KMS-11 (cell line): ENCODE data around the gene SORCS2.

ENCODE experiments used
- H2AFZ ChIP-seq: fragments of 200-600 bp; sonication (generic); 2 replicates; pipeline ENCODE4 v1.6.1; 2016; ENCODE audit warnings: antibody characterized with exemption, mixed run types, low read depth
- H3K27ac ChIP-seq: fragments of 200-600 bp; sonication (generic); 2 replicates; pipeline ENCODE4 v1.6.1; 2016; ENCODE audit warnings: mild to moderate bottlenecking, mixed run types
- H3K27me3 ChIP-seq: fragments of 200-600 bp; sonication (generic); 2 replicates; pipeline ENCODE4 v1.6.1; 2017; ENCODE audit warnings: mild to moderate bottlenecking, low read depth, mixed run types, moderate library complexity; ENCODE audit not compliant: insufficient read depth
- H3K36me3 ChIP-seq: fragments of 200-600 bp; sonication (generic); 2 replicates; pipeline ENCODE4 v1.6.1; 2017; ENCODE audit warnings: mild to moderate bottlenecking, mixed run types; ENCODE audit not compliant: insufficient read depth
- H3K4me1 ChIP-seq: fragments of 200-600 bp; sonication (generic); 2 replicates; pipeline ENCODE4 v1.6.1; 2016; ENCODE audit warnings: mild to moderate bottlenecking, low read depth, mixed run types; ENCODE audit not compliant: poor library complexity, severe bottlenecking
- H3K4me2 ChIP-seq: fragments of 200-600 bp; sonication (generic); 2 replicates; pipeline ENCODE4 v1.7.0; 2016; ENCODE audit warnings: mild to moderate bottlenecking, mixed run types
- H3K4me3 ChIP-seq: fragments of 200-600 bp; sonication (generic); IDR thresholded peaks from 2 replicates; pipeline ENCODE4 v1.6.1; 2017; ENCODE audit warnings: low read depth, low read length, mixed read lengths; ENCODE audit not compliant: insufficient read depth
- H3K79me2 ChIP-seq: fragments of 200-600 bp; sonication (generic); 2 replicates; pipeline ENCODE4 v1.6.1; 2016; ENCODE audit warnings: low read depth, mixed run types; ENCODE audit not compliant: insufficient read depth
- H3K9ac ChIP-seq: fragments of 200-600 bp; sonication (generic); 2 replicates; pipeline ENCODE4 v1.6.1; 2016; ENCODE audit warnings: mild to moderate bottlenecking, mixed run types
- H4K20me1 ChIP-seq: fragments of 200-600 bp; sonication (generic); 2 replicates; pipeline ENCODE4 v1.6.1; 2016; ENCODE audit warnings: mild to moderate bottlenecking, mixed run types; ENCODE audit not compliant: insufficient read depth
- TF ChIP-seq, protein P1 (sequence below): fragments of 200-600 bp; sonication (generic); conservative IDR thresholded peaks from 2 replicates; pipeline ENCODE4 v1.6.1; 2017; ENCODE audit warnings: low read depth, mild to moderate bottlenecking, antibody characterized with exemption, low read length, moderate library complexity, mixed read lengths

The SORCS2 gene

DNA sequence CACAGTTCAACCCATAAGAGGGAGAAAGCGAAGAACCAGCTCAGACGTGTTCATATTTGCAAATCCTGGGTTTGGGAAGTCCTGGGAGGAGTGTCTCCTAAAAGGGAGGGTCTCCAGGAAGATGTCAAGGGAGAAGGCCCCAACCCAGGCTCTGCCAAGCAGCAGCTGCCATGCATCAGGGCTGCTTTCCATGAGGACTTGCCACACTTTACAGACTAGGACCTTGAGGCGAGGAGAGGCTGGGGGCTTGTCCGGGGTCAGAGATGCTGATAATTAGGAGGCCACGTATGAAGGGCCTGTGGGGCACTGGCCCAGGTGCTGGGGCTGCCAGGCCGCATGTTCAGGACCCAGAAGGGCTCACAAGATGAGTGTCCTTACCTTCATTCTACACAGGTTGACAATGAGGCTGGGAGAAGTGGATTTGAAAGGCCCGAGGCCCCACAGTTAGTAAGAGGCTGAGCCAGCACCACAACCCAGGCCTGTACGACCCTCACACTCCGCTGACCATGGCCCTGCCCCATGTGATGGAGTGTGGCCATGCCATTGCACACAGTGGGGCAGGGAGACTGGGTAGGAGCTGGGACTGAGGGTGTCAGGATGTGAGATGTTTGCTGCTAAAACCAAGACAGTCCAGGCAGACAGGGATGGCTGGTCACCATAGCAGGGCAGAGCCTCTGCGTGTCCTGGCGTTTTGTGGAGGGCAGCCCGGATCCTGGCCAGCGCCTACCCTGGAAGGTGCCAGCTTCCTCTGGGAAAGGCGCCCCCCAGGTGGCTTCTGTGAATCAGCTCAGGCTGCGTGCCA, 147.6 kb downstream of the SORCS2 start:
- no peaks in the 10 kb centered on the region for H3K79me2 ChIP-seq
- no peaks in the 10 kb centered on the region for H3K4me1 ChIP-seq
- H3K9ac ChIP-seq = no peak overlapping the region
- H3K27me3 ChIP-seq = no peaks in the 10 kb centered on the region
- TF ChIP-seq, protein P1, sequence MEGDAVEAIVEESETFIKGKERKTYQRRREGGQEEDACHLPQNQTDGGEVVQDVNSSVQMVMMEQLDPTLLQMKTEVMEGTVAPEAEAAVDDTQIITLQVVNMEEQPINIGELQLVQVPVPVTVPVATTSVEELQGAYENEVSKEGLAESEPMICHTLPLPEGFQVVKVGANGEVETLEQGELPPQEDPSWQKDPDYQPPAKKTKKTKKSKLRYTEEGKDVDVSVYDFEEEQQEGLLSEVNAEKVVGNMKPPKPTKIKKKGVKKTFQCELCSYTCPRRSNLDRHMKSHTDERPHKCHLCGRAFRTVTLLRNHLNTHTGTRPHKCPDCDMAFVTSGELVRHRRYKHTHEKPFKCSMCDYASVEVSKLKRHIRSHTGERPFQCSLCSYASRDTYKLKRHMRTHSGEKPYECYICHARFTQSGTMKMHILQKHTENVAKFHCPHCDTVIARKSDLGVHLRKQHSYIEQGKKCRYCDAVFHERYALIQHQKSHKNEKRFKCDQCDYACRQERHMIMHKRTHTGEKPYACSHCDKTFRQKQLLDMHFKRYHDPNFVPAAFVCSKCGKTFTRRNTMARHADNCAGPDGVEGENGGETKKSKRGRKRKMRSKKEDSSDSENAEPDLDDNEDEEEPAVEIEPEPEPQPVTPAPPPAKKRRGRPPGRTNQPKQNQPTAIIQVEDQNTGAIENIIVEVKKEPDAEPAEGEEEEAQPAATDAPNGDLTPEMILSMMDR = no peak
- H3K4me2 ChIP-seq = no peak overlapping the region
- H3K27ac ChIP-seq = no peak overlapping the region
- H4K20me1 ChIP-seq = no peaks in the 10 kb centered on the region
- H3K36me3 ChIP-seq = no peaks in the 10 kb centered on the region
- H2AFZ ChIP-seq = no peak overlapping the region
- H3K4me3 ChIP-seq = no peak overlapping the region

DNA sequence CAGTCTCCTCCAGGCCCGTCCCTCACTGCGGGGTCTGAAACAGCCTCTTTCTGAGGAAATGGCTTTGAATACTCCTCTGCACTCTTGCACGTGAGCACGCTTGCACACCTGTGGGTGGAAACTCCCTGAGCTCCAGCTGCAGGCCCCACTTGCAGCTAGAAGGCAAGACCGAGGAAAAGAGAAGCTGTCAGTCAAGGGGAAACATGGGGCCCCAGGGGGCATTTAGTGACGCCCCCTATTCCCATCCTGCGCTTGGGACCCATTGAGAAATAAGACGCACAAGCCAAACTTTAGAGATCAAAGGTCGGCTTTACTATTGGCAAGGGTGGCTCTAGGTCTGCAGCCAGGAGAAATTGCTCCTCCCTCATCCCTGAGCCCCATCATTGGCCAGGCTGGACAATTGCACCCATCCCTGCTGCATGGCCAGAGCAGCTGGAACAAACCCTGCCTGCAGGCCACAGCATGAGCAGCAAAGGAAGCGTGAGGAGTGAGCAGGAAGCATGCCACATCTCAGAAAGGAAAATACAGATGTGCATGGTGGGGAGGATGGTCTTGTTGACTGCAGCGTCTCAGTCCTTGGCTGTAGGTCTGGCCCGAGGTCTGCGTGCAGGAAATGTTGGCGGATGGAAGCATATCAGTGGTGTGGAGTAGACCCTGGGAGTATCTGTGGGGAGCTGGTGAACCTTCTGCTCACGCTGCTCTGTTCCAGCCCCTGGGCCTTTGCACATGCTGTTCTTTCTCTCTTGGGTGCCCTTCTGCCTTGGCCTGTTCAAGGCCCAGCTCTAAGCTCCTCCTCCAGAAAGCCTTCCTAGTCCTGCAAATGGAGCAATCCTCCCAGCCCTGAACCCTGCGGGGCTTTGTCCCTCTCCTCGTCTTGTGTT, 148.5 kb downstream of the SORCS2 start:
- Histone ChIP-seq H3K27ac (no peak overlapping the region), H2AFZ (no peak overlapping the region), H3K36me3 (no peaks in the 10 kb centered on the region), H3K4me3 (no peak overlapping the region), H3K4me2 (no peak overlapping the region), H3K9ac (no peak overlapping the region), H3K79me2 (no peaks in the 10 kb centered on the region), H3K27me3 (no peaks in the 10 kb centered on the region), H3K4me1 (no peaks in the 10 kb centered on the region), H4K20me1 (no peaks in the 10 kb centered on the region)
- TF ChIP-seq, protein P1 = no peak

DNA sequence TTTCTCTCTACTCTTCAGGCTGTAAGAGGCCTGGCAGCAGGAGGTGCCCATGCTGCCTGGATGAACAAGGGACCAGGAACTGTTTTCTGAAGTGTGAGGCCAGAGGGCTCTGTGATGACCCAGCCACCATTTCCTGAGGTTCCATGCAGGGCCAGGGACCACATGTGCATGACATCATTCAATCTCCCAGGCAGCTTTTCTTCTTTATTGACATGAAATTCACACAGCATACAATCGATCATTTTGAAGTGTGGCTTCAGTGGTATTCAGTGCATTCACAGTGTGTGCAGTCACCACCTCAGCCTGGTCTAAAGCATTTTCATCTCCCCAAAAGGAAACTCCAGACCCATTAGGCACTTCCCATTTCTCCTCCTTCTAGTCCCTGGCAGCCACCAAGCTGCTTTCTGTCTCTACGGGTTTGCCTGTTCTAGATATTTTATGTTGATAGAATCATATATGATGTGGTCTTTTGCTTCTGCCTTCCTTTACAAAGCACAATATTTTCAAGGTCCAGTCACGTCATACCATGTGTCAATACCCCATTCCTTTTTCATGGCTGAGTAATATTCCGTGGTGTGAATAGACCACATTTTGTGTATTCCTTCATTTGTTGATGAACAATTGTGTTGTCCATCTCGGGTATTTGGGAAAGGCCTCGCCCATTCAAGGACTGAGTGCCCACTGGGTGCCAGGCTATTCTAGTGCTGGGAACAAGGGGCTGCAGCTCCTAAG, 149.3 kb downstream of the SORCS2 start:
- Histone ChIP-seq H2AFZ (no peak overlapping the region), H3K9ac (no peak overlapping the region), H3K27me3 (no peaks in the 10 kb centered on the region), H3K4me3 (no peak overlapping the region), H3K27ac (no peak overlapping the region), H3K79me2 (no peaks in the 10 kb centered on the region), H3K36me3 (no peaks in the 10 kb centered on the region), H3K4me1 (no peaks in the 10 kb centered on the region), H3K4me2 (no peak overlapping the region), H4K20me1 (no peaks in the 10 kb centered on the region)
- TF ChIP-seq, protein P1 = no peak

DNA sequence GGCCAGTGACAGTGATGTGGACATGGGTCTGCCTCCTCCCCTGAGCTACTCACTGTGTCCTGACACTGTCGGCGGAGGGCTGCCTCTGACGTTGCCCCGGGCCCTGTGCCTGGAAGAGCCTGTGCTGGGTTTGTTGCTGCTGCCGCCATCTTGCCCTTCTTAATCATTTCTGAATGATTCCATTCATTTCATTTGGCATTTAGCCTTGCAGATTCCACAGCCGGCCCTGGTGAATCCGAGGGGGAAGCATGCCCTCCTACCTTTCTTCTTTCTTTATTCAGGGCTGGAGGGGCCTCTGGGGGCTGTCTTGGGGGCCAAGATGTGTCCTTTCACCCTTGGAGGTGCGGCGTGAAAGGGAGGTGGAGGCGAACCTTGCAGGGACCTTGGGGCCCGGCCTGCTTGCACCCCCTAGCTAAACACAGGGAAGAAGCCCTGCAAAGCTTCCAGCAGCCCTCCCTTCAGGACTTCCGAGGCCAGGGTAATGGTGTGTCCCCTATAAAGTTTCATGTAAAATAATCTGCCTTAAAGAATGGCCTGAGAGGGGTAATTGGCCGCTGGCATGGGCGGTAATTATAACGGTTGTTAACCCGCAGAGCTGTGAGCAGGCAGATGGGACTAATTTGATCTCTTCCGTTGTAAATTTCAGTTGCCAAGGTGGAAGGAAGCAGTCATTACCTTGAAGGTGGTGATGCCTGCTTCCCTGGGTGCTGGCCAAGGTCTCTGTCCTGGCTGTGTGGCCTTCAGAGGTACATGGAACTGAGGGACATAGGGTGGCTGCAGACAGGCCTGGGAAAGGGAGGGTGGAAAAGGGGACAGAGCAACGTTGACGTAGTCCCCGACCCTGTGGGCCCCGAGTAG, 150.1 kb downstream of the SORCS2 start:
- H3K4me1 ChIP-seq = no peaks in the 10 kb centered on the region
- H3K27ac ChIP-seq = no peak overlapping the region
- TF ChIP-seq, protein P1 = no peak
- H3K27me3 ChIP-seq = no peaks in the 10 kb centered on the region
- H3K4me3 ChIP-seq = no peak overlapping the region
- H3K36me3 ChIP-seq = no peaks in the 10 kb centered on the region
- no peak overlapping the region for H3K4me2 ChIP-seq
- no peak overlapping the region for H2AFZ ChIP-seq
- H3K9ac ChIP-seq = no peak overlapping the region
- no peaks in the 10 kb centered on the region for H4K20me1 ChIP-seq
- no peaks in the 10 kb centered on the region for H3K79me2 ChIP-seq
